Cardiac fibroblast (primary cell): Measurements from ENCODE around the gene PPP2R2C.
A peak's percentile ranks its signal among the peaks of the same experiment; 100 is the strongest.

Experiments used
- DNase-seq, 2 donors: peaks; one replicate each; pipeline versions ENCODE4 v3.0.0 to v3.0.0-alpha.2; 2010; ENCODE audit warnings: low read depth in 2 of 2
- H3K4me3 ChIP-seq, 2 donors: replicated peaks in 1 of 2; 1 replicate in 1 of 2; 2 replicates in 1 of 2; pipeline ENCODE4 v1.5.1; 2011; ENCODE audit warnings: low read depth in 2 of 2, low read length in 2 of 2, mild to moderate bottlenecking in 2 of 2, moderate library complexity in 1 of 2
- TF ChIP-seq, protein P1 (sequence below): IDR thresholded peaks from one replicate; pipeline ENCODE4 v1.5.1; 2011; ENCODE audit warnings: low read depth, mild to moderate bottlenecking, low read length, inconsistent platforms

Gene PPP2R2C

DNA sequence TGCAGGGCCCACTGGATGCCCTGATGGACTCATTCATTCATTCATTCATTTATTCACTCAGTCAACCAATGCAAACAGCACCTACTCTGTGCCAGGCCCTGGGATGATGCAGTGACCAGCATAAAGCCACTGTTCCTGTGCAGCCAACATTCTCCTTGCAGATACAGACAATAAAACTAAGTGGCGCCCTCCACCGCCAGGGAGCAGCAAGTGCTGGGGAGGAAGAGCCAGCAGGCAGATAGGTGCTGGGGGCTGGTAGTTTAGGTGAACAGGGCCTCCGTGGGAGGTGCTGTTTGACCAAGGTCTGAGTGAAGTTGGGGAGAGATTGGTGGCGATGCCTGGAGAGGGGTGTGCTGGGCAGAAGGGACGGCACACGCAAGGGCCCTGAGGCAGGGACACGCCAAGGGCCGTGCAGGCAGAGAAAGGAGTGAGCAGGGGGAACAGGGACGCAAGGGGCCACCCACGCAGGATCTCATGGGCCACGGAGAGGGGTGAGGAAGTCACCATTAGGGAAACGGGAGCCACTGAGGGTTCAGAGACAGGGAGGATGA lies 137.3 kb downstream of the PPP2R2C start:
- TF ChIP-seq, protein P1, sequence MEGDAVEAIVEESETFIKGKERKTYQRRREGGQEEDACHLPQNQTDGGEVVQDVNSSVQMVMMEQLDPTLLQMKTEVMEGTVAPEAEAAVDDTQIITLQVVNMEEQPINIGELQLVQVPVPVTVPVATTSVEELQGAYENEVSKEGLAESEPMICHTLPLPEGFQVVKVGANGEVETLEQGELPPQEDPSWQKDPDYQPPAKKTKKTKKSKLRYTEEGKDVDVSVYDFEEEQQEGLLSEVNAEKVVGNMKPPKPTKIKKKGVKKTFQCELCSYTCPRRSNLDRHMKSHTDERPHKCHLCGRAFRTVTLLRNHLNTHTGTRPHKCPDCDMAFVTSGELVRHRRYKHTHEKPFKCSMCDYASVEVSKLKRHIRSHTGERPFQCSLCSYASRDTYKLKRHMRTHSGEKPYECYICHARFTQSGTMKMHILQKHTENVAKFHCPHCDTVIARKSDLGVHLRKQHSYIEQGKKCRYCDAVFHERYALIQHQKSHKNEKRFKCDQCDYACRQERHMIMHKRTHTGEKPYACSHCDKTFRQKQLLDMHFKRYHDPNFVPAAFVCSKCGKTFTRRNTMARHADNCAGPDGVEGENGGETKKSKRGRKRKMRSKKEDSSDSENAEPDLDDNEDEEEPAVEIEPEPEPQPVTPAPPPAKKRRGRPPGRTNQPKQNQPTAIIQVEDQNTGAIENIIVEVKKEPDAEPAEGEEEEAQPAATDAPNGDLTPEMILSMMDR = no peak
- no peak for DNase-seq

DNA sequence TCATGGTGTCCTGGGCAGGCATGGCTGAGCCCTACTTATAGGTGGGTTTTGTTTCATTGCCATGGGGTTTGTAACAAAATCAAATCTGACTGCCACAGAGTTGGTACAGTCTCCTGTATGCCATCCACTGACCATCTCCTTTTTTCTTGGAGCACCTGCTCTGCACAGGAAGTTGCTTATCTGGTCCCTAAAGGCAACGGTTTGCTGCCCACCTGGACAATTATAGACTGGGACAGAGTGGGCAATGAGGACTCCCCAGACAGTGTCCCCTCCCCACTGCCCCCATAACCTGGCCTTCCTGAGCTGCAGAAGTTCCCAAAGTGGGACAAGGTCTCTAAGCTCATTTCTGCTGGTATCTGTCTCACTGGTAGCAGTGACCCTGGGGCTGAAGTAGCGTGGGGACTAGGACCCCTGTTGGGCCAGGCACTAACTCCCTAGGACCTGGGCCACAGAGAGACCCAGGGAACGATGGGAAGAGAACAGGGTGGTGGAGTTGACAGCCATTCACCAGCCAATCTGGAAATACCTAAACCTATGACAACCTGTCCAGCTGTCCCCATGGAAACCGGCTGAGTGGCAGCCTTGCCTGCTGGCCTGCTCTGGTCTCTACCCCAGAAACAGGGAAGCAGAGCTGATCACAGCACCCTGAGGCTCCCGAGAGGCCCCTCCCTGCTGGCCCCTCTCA lies 138.1 kb downstream of the PPP2R2C start:
- DNase-seq = no peak
- TF ChIP-seq, protein P1 = no peak
- no peak overlapping the region for H3K4me3 ChIP-seq

More for the DNA sequence above, 137.3 kb downstream of the PPP2R2C start:
- no peak overlapping the region for H3K4me3 ChIP-seq

DNA sequence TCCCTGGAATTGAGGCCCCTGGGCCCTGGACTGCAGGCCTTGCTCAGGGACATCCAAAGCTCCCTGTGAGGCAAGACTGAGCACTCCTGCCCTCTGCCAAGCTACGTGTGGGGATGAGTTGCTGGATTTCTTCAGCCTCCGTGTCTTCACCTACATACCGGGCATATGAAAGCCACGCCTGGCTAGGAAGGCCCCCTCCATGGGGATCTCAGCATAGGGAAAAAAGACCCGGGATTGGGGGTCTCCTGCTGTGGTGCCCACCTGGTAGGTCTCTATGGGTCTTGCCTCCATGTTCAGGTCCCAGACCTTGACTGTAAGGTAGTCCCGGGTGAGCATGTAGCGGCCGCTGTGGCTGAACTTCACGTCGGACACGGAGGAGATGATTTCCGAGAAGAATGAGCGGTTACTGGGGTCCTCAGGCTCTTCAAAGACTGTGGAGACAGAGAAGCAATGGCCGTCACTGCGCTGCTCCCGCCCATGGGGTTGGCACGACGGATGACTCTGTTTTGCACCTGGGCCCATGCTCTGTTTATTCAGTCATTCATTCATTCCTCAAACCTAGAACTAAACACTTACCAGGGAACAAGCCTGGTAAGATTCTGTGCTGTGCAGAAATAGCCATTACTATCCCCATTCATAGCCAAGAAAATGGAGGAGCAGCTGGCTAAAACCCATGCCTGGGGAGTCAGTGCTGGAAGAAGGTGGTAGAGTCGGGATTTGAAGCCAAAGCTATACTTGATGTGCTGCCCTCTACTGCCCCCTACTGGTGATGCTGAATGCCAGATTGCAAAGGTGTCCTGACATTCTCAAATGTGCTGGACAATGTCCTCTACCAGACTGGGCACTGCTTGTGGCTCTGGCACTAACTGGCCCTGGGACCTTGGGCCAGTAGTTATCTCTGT lies 138.9 kb downstream of the PPP2R2C start:
- TF ChIP-seq, protein P1 = peak; percentile 73
- peak; percentile 10 to 39 for DNase-seq
- no peak overlapping the region for H3K4me3 ChIP-seq

DNA sequence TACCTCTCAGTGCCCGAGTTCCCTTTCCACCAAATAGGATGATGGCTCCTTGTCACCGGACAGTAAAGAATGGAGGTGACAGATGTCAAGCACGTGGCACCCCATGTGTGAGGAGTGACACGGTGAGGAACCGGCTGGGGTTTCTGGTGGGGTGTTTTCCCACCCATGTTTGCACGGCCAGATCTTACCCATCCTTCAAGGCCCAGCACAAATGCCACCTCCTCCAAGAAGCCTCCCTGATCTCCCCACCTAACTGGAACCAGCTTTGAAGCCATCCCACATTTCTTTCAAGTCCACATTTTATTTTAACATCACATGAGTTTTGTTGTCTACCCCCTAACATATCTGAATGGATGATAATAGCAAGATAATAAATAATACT lies 139.8 kb downstream of the PPP2R2C start:
- H3K4me3 ChIP-seq = no peak overlapping the region
- DNase-seq = no peak
- TF ChIP-seq, protein P1 = no peak

DNA sequence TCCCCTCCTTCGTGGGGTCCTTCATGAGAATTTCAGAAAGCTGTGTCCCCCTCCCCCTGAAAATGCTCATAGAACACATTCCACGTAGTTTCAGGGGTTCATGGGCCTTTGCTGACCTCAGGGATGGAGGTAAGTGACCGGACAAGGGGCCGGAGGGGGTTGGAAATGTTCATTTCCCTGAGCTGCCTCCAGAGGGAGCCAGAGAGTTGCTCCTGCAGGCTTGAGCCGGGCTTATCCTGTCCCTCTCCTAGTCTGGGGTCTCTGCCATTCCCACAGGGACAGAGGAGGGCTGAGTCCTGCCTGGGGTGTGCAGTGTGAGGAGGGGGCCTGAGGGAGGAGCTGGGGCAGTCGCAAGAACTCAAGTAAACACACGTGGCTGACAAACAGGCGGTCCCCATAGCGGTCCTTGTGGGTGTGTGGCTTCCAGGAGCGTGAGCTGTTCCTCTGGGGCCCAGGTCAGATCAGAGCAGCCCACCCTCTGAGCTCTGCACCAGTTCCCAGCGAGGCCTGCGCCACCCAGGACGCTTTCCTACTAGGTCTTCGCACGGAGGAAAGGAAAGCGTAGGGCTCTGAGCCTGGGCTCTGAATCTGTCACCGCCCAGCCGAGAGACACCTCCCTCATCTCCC lies 140.3 kb downstream of the PPP2R2C start:
- DNase-seq = peak; percentile 33 to 48
- TF ChIP-seq, protein P1 = peak; percentile 90

DNA sequence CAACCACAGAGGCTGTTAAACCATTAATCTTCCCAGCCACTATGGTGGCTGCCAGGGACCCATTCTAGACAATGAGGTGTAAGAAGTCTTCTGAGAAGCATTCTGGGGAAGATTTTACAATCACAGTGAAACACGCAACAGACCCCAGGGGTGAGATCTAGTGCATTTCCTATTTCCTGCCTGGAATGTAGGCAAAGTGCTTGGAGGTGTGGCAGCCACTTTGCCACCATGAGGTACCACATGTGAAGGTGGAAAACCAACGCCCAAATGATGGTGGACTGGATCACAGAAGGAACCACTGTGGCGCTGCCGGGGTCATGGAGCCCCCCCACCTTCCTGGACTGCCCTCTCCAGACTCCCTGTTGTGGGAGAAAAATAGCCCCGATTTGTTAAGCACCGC lies 140.9 kb downstream of the PPP2R2C start:
- DNase-seq = no peak
- TF ChIP-seq, protein P1 = no peak
- no peak overlapping the region for H3K4me3 ChIP-seq

More for the DNA sequence above, 140.3 kb downstream of the PPP2R2C start:
- no peak overlapping the region for H3K4me3 ChIP-seq
